ENCODE data around the gene CCDC15. TPM values are rescaled to one million over a fixed set of nuclear protein-coding genes. Genes with fewer than 3 reads are reported as not detected.

CCDC15 gene
- total RNA-seq, 1 experiment from 2014 or later: 2.8 TPM

DNA sequence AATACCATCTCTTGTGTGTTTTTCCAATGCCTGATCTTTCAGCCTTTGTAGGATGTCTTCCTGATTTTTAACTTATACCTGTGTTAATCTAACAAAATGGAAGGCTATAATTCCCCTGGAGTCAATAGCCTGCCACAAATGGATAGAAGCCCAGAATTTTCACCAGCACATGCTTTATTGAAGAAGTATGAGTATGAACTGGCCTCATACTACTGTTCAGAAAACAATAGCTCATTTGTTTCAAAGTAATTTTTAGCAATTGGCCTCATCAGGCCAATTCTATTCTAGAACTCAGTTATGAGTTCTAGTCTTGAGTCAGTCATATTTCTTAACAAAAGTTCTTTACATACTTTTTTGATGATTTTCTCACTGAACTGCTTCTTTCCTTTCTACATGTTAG lies 68.5 kb downstream of the CCDC15 start:
- Histone ChIP-seq H3K23ac (ENCODE audit: insufficient read length, low read depth, low read length) (no peak overlapping the region), H3K23me2 (ENCODE audit: insufficient read length, low read depth, low read length, poor library complexity, severe bottlenecking) (no peaks in the 10 kb centered on the region), H3K4ac (ENCODE audit: low read depth, low read length) (no peak overlapping the region), H3K27me3 (ENCODE audit: insufficient read depth, low read length) (no peaks in the 10 kb centered on the region), H3K79me1 (ENCODE audit: insufficient read depth, low read depth, low read length, poor library complexity, severe bottlenecking) (no peaks in the 10 kb centered on the region), H4K8ac (replicated peaks; ENCODE audit: insufficient read length, low read depth, low read length) (no peak overlapping the region), H2BK5ac (ENCODE audit: insufficient read length, low read length) (no peak overlapping the region), H2AK5ac (ENCODE audit: insufficient read length, low read length) (no peak overlapping the region), H2BK12ac (ENCODE audit: insufficient read length, low read depth, low read length) (no peak overlapping the region), H2BK120ac (ENCODE audit: low read depth, low read length, poor library complexity, severe bottlenecking) (no peak overlapping the region), H3K9ac (ENCODE audit: extremely low read depth, insufficient read length, low read length) (no peak overlapping the region), H3K14ac (ENCODE audit: insufficient read depth, low read length) (no peak overlapping the region), H3K9me3 (ENCODE audit: control insufficient read depth, low read depth, low read length) (no peaks in the 10 kb centered on the region), H4K20me1 (ENCODE audit: control insufficient read depth, insufficient read depth, insufficient read length) (no peaks in the 10 kb centered on the region), H4K91ac (ENCODE audit: insufficient read length, low read depth, low read length) (no peak overlapping the region), H3K56ac (ENCODE audit: insufficient read length, low read depth, low read length) (no peak overlapping the region), H2BK15ac (ENCODE audit: low read depth, low read length) (no peak overlapping the region), H2AFZ (ENCODE audit: low read length) (no peak overlapping the region), H3K27ac (ENCODE audit: insufficient read length, low read depth, low read length) (no peak overlapping the region), H2BK20ac (ENCODE audit: low read depth, low read length, poor library complexity, severe bottlenecking) (no peak overlapping the region), H3K18ac (ENCODE audit: insufficient read length, low read depth, low read length) (no peak overlapping the region), H3T11ph (ENCODE audit: low read length) (no peak overlapping the region), H4K5ac (ENCODE audit: insufficient read length, low read depth, low read length) (no peak overlapping the region), H3K79me2 (ENCODE audit: insufficient read depth, low read length) (no peaks in the 10 kb centered on the region), H3K4me2 (ENCODE audit: insufficient read depth, insufficient read length, low read length) (no peak overlapping the region), H3K4me1 (ENCODE audit: insufficient read depth, low read length) (no peaks in the 10 kb centered on the region; the same call in 1 of the 2 replicates)
- no peaks in the 10 kb centered on the region for H3K36me3 Mint-ChIP-seq (ENCODE audit: insufficient read depth in 1 of 3, low read depth in 3 of 3)
- H3K4me1 Mint-ChIP-seq: no peaks in the 10 kb centered on the region
- peaks cover 0 to 5% of the 10 kb centered on the region in 2 experiments; a peak in 2 of 5 replicates for H3K9me3 Mint-ChIP-seq
- H3K27me3 Mint-ChIP-seq (ENCODE audit: low read depth): no peaks in the 10 kb centered on the region
- no peak for DNase-seq
- TF ChIP-seq CTCF (conservative IDR thresholded peaks at IDR 0.05): no peak
- H3K27ac Mint-ChIP-seq: no peak overlapping the region
- no peak overlapping the region for H3K4me3 Mint-ChIP-seq
